ENCODE measurements around the gene RAPGEFL1.
"Not testable (repeated sequence)": the region's sequence is repeated elsewhere in the genome, so short reads cannot be mapped to it uniquely, and the experiment has no call there.

Gene RAPGEFL1

DNA sequence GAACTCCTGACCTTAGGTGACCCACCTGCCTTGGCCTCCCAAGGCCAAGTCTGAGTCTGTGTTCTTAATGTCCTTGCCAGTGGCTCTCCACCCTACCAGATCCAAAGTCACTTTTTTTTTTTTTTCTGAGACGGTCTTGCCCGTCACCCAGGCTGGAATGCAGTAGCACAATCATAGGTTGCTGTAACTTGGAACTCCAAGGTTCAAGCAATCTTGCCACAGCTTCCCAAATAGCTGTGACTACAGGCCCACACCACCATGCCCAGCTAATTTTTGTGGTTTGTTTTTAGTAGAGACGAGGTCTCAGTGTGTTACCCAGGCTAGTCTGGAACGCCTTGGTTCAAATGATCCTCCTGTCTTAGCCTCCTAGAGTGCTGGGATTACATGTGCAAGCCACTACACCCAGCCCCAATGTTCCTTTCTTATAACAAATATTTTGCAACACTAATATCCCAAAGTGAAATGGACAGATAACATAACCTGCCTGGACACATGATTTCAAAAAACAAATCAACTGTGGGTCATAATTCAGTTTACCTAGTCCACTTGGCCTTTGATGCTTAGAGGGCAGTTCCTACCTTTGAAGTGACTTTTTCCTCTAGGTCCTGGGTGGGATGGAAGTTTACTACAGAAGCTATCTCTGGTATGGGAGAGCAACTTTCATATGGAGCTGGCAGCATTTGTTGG, 4.0 kb upstream of the RAPGEFL1 start:
- in situ Hi-C loops (cut with MboI; ENCODE audit: low sequenced_read_pairs) = no loop called here

DNA sequence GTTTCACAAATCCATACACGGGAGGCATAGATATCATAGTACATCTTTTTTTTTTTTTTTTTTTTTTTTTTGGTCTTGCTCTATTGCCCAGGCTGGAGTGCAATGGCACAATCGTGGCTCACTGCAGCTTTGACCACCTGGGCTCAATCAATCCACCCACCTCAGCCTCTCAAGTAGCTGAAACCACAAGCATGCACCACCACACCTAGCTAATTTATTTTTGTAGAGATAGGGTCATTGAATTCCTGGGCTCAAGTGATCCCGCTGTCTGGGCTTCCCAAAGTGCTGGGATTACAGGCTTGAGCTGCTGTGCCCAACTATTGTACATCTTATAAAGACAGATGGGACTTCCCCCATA, 3.5 kb upstream of the RAPGEFL1 start:
- in situ Hi-C loops (cut with MboI; ENCODE audit: low sequenced_read_pairs) = no loop called here

DNA sequence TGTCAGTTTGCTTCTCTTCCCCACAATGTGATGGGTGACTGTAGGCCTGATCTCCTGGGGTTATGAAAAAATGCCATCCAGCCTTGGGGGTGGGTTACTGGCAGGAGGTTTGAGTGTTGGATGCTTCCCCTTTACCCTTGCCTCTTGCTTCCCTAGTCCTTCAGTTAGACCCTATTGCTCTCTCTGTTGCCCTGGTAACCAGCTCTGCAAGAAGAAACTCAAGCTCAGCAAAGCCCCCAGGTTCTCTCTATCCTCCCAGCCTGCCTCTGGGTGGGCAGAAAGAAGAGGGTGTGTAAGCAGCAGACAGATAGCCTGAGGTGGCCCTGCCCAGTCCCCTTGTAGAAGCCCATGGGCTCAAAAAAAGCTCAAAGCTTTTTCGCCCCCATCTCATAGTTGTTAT, 2.8 kb upstream of the RAPGEFL1 start:
- in situ Hi-C loops (cut with MboI; ENCODE audit: low sequenced_read_pairs) = no loop called here

DNA sequence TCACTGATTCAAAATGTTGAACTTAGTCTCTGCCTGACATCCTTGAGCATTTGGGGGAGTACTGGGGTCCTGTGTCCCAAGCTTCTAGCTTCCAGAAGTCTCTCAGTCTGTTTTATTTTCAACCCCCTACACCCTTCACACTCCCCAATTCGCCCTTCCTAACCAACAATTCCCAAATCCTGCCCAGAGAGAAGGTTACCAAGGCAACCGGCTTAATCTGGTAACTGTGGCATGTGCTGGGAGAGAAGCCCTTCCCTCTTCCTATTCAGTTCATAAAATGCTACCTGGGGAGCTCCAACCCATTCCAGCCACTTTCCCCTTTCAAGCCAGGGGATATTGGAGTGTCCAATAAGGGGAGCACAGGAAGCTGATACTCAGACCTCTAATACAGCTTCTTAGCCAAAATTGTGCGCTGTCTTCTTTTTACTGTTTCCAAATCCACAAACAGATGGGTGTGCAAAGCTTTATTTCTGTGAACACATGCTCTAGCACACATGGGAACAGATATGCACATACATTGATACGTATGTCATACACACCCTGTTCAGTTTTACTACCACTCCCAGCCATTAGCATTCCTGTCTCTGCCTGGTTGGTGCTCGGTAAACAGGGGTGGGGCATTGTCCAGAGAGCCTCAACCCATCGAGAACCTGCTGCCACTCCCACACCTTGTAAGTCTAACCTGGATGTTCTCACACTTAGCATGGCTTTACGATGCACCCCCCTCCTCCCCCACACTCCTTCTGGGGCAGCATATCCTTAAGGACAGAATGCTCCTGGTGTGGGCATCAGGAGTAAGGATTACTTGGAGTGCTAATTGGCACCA, 1.1 kb upstream of the RAPGEFL1 start:
- in situ Hi-C loops (cut with MboI; ENCODE audit: low sequenced_read_pairs) = no loop called here

DNA sequence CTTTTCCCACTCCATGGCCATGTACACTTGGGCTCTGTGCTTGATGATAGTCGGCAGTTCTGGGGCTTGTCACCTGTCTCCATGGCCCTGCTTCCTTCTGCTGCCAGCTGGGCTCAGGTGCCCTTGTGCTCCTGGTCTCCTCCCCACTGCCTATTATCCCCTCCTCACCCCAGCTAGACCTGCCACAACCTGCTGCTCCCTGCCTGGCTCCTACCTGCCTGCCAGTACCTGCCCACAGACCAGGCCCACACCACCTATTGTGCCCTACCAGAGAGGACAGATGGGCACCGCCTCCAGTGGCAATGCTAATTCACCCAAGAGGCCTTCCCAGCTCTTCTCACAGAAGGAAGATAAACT, 538 bp upstream of the RAPGEFL1 start:
- in situ Hi-C loops (cut with MboI; ENCODE audit: low sequenced_read_pairs) = no loop called here

DNA sequence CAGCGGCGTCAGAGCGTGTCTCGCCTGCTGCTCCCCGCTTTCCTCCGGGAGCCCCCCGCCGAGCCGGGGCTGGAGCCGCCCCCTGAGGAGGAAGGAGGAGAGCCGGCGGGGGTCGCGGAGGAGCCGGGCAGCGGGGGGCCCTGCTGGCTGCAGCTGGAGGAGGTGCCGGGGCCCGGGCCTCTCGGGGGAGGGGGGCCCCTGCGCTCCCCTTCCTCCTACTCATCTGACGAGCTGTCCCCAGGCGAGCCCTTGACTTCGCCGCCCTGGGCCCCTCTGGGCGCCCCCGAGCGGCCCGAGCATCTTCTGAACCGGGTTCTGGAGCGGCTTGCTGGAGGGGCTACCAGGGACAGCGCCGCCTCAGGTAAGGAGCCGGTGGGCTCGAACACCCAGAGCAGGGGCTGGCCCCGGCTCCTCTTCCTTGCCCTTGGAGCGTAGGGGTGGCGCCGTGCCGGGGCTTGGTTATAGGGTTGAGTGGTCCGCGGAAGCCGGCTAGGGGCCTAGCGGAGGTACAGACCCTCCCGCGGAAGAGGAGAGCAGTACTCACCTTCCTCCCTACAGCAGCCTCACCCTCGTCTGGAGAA, 841 bp downstream of the RAPGEFL1 start:
- in situ Hi-C loops (cut with MboI; ENCODE audit: low sequenced_read_pairs) = no loop called here

DNA sequence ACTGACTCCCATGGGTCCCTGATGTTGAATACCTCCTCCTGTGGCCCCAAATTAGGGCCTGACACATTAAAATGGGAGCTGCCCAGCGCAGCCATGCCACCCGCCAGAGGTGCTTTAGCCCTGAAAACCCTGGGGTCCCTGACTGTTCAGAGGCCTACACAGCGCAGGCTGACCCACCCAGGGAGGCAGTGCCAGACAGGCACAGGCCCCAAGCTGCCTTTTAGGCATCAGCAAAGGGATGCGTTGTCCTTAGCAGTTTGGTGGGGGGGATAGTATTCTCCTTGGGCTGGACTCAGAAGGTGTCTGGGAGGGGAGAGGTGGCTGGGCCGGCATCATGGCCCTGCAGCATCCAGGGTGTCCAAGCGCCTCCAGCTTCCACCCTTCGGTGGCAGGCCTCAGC, 1.4 kb downstream of the RAPGEFL1 start:
- in situ Hi-C loops (cut with MboI; ENCODE audit: low sequenced_read_pairs) = no loop called here

DNA sequence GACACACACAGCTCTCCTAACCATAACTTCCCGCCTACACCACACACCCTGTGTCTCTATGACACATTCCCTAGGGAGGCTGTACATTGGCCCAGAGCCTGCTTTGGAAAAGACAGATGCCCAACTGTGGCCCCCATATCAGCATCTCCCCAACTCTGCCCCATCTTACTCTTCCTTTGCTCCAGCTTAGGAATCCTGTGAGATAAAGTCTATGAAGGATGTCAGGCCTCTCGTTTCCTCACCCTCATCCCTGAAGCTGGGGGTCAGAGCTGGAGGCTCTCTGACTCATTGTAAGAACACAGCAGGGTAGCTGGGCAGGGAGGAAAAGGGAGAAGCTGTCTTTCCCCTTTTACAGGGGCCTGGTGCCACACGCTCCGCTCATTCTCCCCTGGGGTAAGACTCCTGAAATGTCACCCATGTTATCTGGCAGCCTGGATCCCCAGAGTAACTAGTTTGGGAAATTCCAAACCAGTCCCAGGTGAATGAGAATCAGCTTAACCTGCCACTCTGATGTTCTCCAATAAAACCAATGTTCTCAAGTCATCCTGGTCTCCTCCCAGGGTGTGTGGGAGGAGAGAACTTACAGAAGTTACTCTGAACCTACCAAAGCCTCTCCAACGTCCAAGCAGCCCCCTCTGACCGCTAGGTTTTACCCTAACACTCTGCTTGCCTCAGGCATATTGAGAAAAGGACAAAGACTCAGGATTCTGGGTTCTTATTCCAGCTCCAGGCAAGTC, 2.8 kb downstream of the RAPGEFL1 start:
- in situ Hi-C loops (cut with MboI; ENCODE audit: low sequenced_read_pairs) = no loop called here

DNA sequence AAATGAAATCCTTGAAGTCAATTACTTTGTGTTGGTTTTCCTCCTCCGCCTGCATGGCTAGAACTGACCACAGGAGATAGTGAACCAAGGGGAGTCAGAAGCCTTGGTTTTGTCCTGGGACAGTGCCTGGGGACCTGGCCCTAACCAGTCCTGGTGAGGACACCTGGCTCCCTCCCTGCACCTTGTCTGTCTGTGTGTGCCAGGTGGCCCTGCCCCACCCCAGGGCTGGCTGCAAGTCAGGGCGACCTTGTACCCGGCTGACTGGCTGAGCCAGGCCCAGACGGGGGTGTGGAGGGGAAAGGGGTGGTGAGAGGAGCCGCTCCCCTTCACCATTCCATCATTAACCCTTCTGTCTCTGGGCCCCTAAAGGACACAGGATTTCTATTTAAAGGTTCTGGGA, 3.4 kb downstream of the RAPGEFL1 start:
- in situ Hi-C loops (cut with MboI; ENCODE audit: low sequenced_read_pairs) = no loop called here

DNA sequence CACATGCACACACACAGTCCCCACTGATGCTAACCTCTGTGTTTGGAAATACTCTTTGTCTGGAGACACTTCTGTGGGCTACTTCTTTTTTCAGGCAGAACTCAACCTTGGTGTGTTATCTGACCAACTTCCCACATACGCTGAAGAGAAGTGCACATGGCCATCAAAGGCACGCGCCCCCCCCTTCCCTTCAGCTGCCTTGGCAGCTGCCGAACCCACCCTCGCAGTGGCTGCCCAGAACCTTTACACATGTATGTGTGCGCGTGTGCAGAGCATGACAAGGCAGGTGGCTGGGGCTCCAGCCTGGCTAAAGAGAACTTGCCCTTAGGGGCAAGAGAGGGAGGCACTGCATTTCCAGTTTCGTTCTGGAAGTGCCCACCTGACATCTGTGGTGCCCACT, 3.9 kb downstream of the RAPGEFL1 start:
- in situ Hi-C loops (cut with MboI; ENCODE audit: low sequenced_read_pairs) = no loop called here

DNA sequence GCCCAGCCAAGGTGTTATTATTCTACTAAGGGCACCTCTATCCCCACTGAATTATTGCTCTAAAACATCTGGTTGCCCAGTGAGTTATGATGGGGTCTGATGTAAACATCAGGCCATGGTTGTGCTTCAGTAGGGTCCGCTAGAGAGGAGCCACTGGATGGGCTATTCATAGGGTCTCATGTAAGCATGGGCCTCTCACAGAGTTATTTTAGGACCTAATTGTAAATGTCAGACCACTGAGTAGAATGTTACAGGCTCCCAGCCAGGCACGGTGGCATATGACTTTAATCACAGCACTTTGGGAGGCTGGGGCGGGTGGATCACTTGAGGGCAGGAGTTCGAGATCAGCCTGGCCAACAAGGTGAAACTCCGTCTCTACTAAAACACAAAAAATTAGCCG, 5.3 kb downstream of the RAPGEFL1 start:
- in situ Hi-C loops (cut with MboI; ENCODE audit: low sequenced_read_pairs) = no loop called here

DNA sequence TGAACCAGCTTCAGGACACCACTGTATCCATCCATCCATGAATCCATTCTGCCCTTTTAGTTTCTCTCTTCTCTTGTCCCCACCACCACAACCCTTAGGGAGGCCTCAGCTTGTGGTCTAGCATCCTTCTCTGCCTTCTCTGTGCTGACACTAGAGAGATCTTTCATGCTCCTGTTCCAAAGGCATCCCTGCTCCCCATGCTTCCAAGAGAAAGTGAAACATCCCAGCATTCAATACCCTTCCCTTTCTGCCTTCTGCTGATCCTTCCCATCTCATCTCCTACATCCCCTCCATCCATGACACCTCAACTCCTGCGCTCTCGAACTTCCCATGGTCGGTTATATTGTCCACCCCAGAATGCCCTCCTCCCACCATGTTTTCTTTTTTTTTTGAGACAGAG, 10.0 kb downstream of the RAPGEFL1 start:
- in situ Hi-C loops (cut with MboI; ENCODE audit: low sequenced_read_pairs) = no loop called here

DNA sequence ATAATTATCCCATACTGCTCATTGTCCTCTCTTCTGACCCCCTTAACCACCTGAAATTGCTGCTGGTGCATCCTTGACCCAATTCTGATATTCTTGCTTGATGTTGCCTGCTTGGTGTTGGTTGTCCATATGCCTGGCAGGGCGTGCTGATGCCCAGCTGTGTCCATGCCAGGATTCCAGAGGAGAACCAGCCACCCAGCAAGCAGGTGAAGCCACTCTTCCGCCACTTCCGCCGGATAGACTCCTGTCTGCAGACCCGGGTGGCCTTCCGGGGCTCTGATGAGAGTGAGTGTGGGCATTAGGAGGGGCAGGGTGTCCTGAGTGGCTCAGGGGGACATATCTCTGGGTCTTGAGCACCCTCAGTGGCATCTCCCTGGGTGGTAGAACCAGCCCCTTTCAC, 11.4 kb downstream of the RAPGEFL1 start:
- in situ Hi-C loops (cut with MboI; ENCODE audit: low sequenced_read_pairs) = no loop called here

DNA sequence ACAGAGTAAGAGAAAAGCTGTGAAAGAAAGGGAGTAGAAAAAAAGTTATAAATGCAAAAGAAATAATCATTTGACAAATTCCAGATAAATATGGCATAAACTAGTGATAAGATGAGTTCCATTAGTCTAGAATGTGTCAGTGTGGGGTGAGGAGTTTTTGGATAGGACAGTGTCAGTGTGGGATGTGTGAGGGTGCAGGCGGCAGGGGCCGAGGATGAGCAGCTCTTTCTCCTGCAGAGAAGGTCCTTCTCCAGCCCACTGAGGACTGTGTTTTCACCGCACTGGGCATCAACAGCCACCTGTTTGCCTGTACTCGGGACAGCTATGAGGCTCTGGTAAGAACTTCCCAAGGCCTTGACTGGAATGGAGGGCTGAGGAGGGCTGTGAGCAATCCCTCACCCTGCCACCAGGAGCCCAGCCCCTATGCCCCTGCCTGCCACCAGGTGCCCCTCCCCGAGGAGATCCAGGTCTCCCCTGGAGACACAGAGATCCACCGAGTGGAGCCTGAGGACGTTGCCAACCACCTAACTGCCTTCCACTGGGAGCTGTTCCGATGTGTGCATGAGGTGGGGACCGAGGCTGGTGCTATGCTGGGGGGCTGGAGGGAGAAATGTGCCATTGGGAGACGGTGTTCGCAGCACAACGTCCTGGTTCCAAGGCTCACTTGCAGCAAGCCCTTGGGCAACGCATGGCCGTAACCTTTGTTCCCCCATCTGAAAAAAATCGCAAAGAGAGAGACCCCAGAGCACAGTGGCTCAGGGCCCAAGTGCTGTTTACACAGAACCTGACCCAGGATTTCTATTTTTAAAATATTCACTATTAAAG, 13.1 kb downstream of the RAPGEFL1 start:
- in situ Hi-C loops (cut with MboI; ENCODE audit: low sequenced_read_pairs) = no loop called here

DNA sequence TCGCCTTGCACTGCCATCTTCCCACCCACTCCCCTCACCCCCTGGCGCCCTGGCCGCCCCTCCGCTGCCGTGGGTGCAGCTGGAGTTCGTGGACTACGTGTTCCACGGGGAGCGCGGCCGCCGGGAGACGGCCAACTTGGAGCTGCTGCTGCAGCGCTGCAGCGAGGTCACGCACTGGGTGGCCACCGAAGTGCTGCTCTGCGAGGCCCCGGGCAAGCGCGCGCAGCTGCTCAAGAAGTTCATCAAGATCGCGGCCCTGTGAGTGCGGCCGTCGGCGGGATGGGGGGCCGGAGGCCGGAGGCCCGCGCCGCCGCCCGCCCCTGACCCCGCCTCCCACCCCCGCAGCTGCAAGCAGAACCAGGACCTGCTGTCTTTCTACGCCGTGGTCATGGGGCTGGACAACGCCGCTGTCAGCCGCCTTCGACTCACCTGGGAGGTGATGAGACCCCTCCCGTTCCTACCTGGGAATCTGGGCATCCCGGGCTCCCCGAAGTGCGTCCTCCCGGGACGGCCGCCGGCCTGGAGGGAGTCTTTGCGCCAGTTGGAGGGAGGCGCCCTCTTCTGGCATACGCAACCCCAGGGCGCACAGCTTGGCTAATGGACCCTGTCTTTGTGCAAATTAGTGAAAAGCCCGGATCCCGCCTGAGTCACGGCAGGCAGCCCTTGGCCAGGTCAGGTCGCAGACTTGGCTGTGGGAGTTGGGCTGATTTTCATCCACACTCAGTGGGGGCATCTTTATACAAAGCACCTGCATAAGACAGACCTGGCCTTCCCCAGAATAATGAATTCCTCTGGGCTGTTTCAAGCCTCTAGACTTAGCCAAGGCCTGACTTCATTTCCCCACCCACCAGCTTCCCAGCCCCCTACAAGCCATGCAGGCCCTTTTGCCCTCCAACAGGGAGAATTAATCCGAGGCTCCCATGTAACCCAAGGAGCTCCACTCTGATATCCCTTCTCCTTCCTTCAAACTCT, 14.3 kb downstream of the RAPGEFL1 start:
- in situ Hi-C loops (cut with MboI; ENCODE audit: low sequenced_read_pairs) = no loop called here

DNA sequence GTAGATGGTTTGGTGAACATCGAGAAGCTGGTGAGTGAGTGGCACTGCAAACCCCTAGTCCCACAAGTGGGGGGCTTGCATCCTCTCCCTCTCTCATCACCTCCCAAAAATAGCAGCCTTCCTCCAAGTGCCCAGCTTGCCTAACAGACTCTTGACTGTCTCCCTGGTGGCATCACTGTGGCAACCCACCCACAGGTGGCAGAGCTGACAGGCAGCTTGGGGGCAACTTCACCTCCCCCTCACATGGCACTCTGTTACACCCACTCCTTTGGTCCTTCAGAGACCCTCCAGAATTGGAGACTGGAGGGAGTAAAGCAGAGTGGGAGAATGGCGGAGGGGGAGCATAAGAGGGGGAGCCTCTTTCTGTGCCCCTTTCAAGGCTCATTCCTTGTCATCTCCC, 15.7 kb downstream of the RAPGEFL1 start:
- in situ Hi-C loops (cut with MboI; ENCODE audit: low sequenced_read_pairs) = no loop called here

DNA sequence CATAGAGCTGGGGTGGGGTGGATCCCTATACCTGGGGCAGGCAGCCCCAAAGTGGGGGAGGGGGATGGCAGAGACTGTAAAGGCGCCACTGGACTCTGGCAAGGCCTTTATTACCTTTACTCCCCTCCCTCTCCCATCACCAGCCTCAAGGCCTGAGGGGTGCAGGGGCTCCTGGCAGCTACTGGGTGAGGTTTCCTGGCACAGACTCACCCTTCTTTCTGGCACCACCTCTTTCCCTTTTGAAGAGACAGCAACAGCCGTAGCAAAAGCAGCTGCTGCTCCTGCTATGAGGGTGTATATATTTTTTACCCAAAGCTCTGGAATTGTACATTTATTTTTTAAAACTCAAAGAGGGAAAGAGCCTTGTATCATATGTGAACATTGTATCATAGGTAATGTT, 17.6 kb downstream of the RAPGEFL1 start:
- in situ Hi-C loops (cut with MboI; ENCODE audit: low sequenced_read_pairs) = no loop called here

DNA sequence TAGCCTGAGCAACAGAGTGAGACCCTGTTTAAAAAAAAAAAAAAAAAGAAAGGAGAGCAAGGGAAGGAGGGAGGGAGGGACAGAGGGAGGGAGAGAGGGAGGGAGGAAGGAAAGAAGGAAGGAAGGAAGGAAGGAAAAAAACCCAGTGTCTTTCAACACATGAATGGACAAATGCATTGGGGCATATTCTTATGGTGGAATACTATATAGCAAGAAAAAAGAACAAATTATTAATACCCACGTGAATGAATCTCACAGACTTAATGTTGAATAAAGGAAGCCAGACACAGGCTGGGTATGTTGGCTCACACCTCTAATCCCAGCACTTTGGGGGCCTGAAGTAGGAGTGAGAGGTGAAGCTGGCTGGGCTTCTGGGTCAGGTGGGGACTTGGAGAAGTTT, 20.3 kb downstream of the RAPGEFL1 start:
- in situ Hi-C loops (cut with MboI; ENCODE audit: low sequenced_read_pairs) = no loop called here

DNA sequence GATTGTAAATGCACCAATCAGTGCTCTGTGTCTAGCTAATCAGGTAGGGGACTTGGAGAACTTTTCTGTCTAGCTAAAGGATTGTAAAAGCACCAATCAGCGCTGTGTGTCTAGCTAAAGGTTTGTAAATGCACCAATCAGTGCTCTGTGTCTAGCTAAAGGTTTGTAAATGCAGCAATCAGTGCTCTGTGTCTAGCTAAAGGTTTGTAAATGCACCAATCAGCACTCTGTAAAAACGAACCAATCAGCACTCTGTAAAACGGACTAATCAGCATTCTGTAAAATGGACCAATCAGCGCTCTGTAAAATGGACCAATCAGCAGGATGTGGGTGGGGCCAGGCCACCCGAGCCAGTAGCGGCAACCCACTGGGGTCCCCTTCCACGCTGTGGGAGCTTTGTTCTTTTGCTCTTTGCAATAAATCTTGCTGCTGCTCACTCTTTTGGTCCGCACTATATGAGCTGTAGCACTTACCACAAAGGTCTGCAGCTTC, 20.7 kb downstream of the RAPGEFL1 start:
- in situ Hi-C loops (cut with MboI; ENCODE audit: low sequenced_read_pairs) = not testable (repeated sequence)

DNA sequence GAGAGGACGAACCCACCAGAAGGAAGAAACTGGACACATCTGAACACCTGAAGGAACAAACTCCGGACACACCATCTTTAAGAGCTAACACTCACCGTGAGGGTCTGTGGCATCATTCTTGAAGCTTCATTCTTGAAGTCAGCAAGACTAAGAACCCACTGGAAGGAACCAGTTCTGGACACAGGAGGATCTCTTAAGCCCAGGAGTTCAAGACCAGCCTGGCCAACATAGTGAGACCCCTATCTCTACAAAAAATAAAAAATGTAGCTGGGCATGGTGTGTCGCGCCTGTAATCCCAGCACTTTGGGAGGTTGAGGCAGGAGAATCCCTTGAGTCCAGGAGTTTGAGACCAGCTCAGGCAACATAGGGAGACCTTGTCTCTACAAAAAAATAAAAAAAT, 21.3 kb downstream of the RAPGEFL1 start:
- in situ Hi-C loops (cut with MboI; ENCODE audit: low sequenced_read_pairs) = no loop called here
